GM12878 (cell line): Measurements from ENCODE around the gene PRKAG3. TPM values are rescaled to one million over a fixed set of nuclear protein-coding genes. Genes with fewer than 3 reads are reported as not detected.

Source experiments
- ATAC-seq: fragments of 200-7000 bp; cut with Tn5 transposase; 3 replicates; pipeline ENCODE4 v1.9.1; 2020; ENCODE audit warnings: mild to moderate bottlenecking, moderate library complexity
- BruUV-seq: library from RNA; stranded (reverse); fragments of 400-500 nt; replicated peaks from 2 replicates; lab custom pipeline; 2021; lab: Mats Ljungman, UMichigan
- CTCF ChIA-PET: fragments of 300-600 bp; sonication (Branson Sonifier 250); formaldehyde crosslinking; extraction: SDS; loops from one replicate; lab custom pipeline; 2021; ENCODE audit warnings: inconsistent platforms; lab: Yijun Ruan, JAX
- POLR2A ChIA-PET: fragments of 350-600 bp; formaldehyde crosslinking; extraction: SDS; loops from one replicate; lab custom pipeline; 2021; ENCODE audit warnings: inconsistent platforms; lab: Charles Lee
- RAD21 ChIA-PET: fragments of 300-600 bp; sonication (Branson Sonifier 250); formaldehyde crosslinking; loops from one replicate; lab custom pipeline; 2023; ENCODE audit warnings: antibody characterized with exemption; ENCODE audit not compliant: unreplicated experiment; lab: Charles Lee
- SMC1A ChIA-PET: fragments of 300-600 bp; sonication (Branson Sonifier 250); formaldehyde crosslinking; loops from one replicate; lab custom pipeline; 2023; ENCODE audit not compliant: unreplicated experiment, uncharacterized antibody; lab: Charles Lee
- DNase-seq: peaks from one replicate; pipeline ENCODE4 v3.0.0-alpha.2; 2011; ENCODE audit warnings: low read depth, low spot score
- FAIRE-seq: peaks from 3 replicates; lab custom pipeline; 2011; peaks lifted over from hg19 to GRCh38; lab: Jason Lieb, UNC
- H2AFZ ChIP-seq: 2 replicates; pipeline ENCODE4 v1.6.0; 2011; ENCODE audit warnings: low read depth, low read length, control low read depth; ENCODE audit not compliant: control insufficient read depth
- H3K27ac ChIP-seq: 2 replicates; pipeline ENCODE4 v1.5.1; 2011; ENCODE audit warnings: control low read depth; ENCODE audit not compliant: control insufficient read depth, insufficient read depth
- H3K27me3 ChIP-seq, 2 experiments: replicated peaks in 1 of 2; 2 replicates each; pipeline versions ENCODE4 v1.6.0 to v1.6.1; 2011; ENCODE audit warnings: low read length in 1 of 2; ENCODE audit not compliant: control insufficient read depth in 2 of 2, insufficient read depth in 2 of 2
- H3K36me3 ChIP-seq, 2 experiments: 2 replicates each; pipeline ENCODE4 v1.5.1; 2011; ENCODE audit warnings: low read length in 1 of 2; ENCODE audit not compliant: control insufficient read depth in 2 of 2, insufficient read depth in 2 of 2
- H3K4me1 ChIP-seq: 2 replicates; pipeline ENCODE4 v1.6.1; 2011; ENCODE audit warnings: mild to moderate bottlenecking, low read length, moderate library complexity, mixed read lengths; ENCODE audit not compliant: control insufficient read depth, insufficient read depth
- H3K4me2 ChIP-seq: 2 replicates; pipeline ENCODE4 v1.6.0; 2011; ENCODE audit warnings: control low read depth; ENCODE audit not compliant: control insufficient read depth, insufficient read depth
- H3K4me3 ChIP-seq: fragments of 200-600 bp; sonication (generic); 2 replicates; pipeline ENCODE4 v1.5.1; 2016
- H3K79me2 ChIP-seq: 2 replicates; pipeline ENCODE4 v1.6.0; 2011; ENCODE audit warnings: low read length; ENCODE audit not compliant: control insufficient read depth, insufficient read depth
- H3K9ac ChIP-seq: 2 replicates; pipeline ENCODE4 v1.8.0; 2011; ENCODE audit warnings: low read length, control low read depth, mixed read lengths; ENCODE audit not compliant: control insufficient read depth, insufficient read depth
- H3K9me3 ChIP-seq: replicated peaks from 3 replicates; pipeline ENCODE4 v1.5.1; 2011; ENCODE audit warnings: mild to moderate bottlenecking, low read length; ENCODE audit not compliant: control insufficient read depth, insufficient read depth
- H4K20me1 ChIP-seq: 2 replicates; pipeline ENCODE4 v1.6.0; 2011; ENCODE audit not compliant: control insufficient read depth, insufficient read depth
- ASH2L ChIP-seq: fragments of 300-600, 200-600 bp; sonication (generic); IDR thresholded peaks from 2 replicates; pipeline ENCODE4 v1.6.1; 2017; ENCODE audit warnings: low read depth, mild to moderate bottlenecking, borderline replicate concordance
- CEBPB ChIP-seq, 2 experiments: fragments of 150-350 bp in 1 of 2; IDR thresholded peaks; 2 replicates each; pipeline ENCODE4 v1.6.1; 2012 to 2014; ENCODE audit warnings: low read depth in 2 of 2, low read length in 2 of 2, borderline replicate concordance in 1 of 2, inconsistent platforms in 1 of 2
- FOXK2 ChIP-seq: fragments of 450-650 bp; IDR thresholded peaks from 2 replicates; pipeline ENCODE4 v1.6.1; 2017; ENCODE audit warnings: mild to moderate bottlenecking, moderate library complexity
- JUND ChIP-seq: IDR thresholded peaks from 2 replicates; pipeline ENCODE4 v1.6.1; 2012; ENCODE audit warnings: low read depth, mild to moderate bottlenecking, low read length, improper control_type of control experiment, moderate library complexity
- MTA3 ChIP-seq: IDR thresholded peaks from 2 replicates; pipeline ENCODE4 v1.6.1; 2012; ENCODE audit warnings: low read length, inconsistent platforms, borderline replicate concordance
- MYB ChIP-seq: fragments of 150-350 bp; IDR thresholded peaks from 2 replicates; pipeline ENCODE4 v1.6.1; 2014; ENCODE audit warnings: mild to moderate bottlenecking, low read depth, low read length, borderline replicate concordance
- RELA ChIP-seq: fragments of 450-650 bp; IDR thresholded peaks from 2 replicates; pipeline ENCODE4 v1.8.0; 2014; ENCODE audit warnings: borderline replicate concordance; ENCODE audit not compliant: partially characterized antibody
- REST ChIP-seq: IDR thresholded peaks from 2 replicates; pipeline ENCODE4 v1.6.1; 2012; ENCODE audit warnings: mild to moderate bottlenecking, low read depth, low read length
- SIX5 ChIP-seq: IDR thresholded peaks from 2 replicates; pipeline ENCODE4 v1.6.1; 2011; ENCODE audit warnings: mild to moderate bottlenecking, low read depth, low read length, moderate library complexity; ENCODE audit not compliant: severe bottlenecking
- SREBF2 ChIP-seq: IDR thresholded peaks from 2 replicates; pipeline ENCODE4 v1.6.1; 2012; ENCODE audit warnings: mild to moderate bottlenecking, low read length
- TCF3 ChIP-seq: IDR thresholded peaks from 2 replicates; pipeline ENCODE4 v1.6.1; 2012; ENCODE audit warnings: low read depth, mild to moderate bottlenecking, low read length, borderline replicate concordance; ENCODE audit not compliant: insufficient read depth
- WGBS: methylation state at CpG from one replicate; pipeline ENCODE4 v1.1.6; 2016; ENCODE audit warnings: low lambda C conversion rate; ENCODE audit not compliant: insufficient replicate concordance, insufficient coverage; ENCODE audit errors: missing lambda C conversion rate; 5-methylcytosine and 5-hydroxymethylcytosine counted together
- in situ Hi-C: fragments of 300-500 bp; cut with MboI; formaldehyde crosslinking; loops from 9 replicates; pipeline ENCODE4 v1.14.3; 2018; ENCODE audit warnings: mixed read lengths
- intact Hi-C: fragments of 100-400 bp; cut with micrococcal nuclease; formaldehyde crosslinking; loops from one replicate; pipeline ENCODE4 v1.14.2; 2022; ENCODE audit not compliant: unreplicated experiment
- polyA plus RNA-seq, 11 experiments: library from polyadenylated mRNA; depleted of rRNA in 4 of 11; unstranded in 6 of 11; stranded (reverse) in 5 of 11; fragments of >200 nt; fragmentation: Nextera tagmentation in 4 of 11; fragmentation: Illumina TruSeq in 1 of 11; extraction: Ambion mirVana in 4 of 11; extraction: Trizol in 1 of 11; gene quantifications; 1 replicate in 1 of 11; 2 replicates in 10 of 11; pipeline versions ENCODE4 v1.2.1 to v1.2.3, GENCODE V29; 2011 to 2016; ENCODE audit warnings: inconsistent platforms in 2 of 11, missing spikeins in 2 of 11, low read depth in 1 of 11
- total RNA-seq, 4 experiments: library from RNA; depleted of rRNA in 3 of 4; stranded (reverse); fragments of >200 nt in 3 of 4; fragmentation: Illumina TruSeq in 1 of 4; extraction: Trizol in 1 of 4; gene quantifications; 2 replicates each; pipeline versions ENCODE4 v1.2.1 to v1.2.3, GENCODE V29; 2013 to 2021
- TF ChIP-seq, protein P1 (sequence below): IDR thresholded peaks from 2 replicates; pipeline ENCODE4 v1.6.1; 2011; ENCODE audit warnings: low read depth, low read length, improper control_type of control experiment, borderline replicate concordance

PRKAG3 gene
- total and polyA plus RNA-seq, 10 of the 15 experiments (the other 5 are each of a cell fraction or from before 2014, with no cell fraction given): 0.04 to 0.12 (median 0.06) TPM; not detected in 7

- ChIA-PET CTCF (interaction anchor here (3.5 kb wide), 1 partner anchor 11 kb away, joined by 13 read pairs; no protein-coding TSS in a partner anchor), POLR2A (no interaction called here), RAD21 (interaction anchor here (2.9 kb wide), 1 partner anchor 11 kb away, joined by 10 read pairs; no protein-coding TSS in a partner anchor), SMC1A (no interaction called here)
- Histone ChIP-seq H4K20me1 (no peaks in the 10 kb centered on the region), H3K9ac (no peak overlapping the region), H3K4me3 (no peak overlapping the region), H3K9me3 (no peaks in the 10 kb centered on the region), H2AFZ (no peak overlapping the region), H3K27me3 (peaks cover 8 to 10% of the 10 kb centered on the region in 2 experiments), H3K27ac (no peak overlapping the region), H3K79me2 (no peaks in the 10 kb centered on the region), H3K4me2 (no peak overlapping the region), H3K36me3 (no peaks in the 10 kb centered on the region), H3K4me1 (0 out of 2 replicates have a peak, but pooled peaks cover 6% of the 10 kb centered on the region)
- WGBS: 63% methylated on average over 4 of the region's 4 CpGs
- ATAC-seq: no peak
- TF ChIP-seq FOXK2 (no peak), MYB (no peak), SREBF2 (no peak), REST (no peak), SIX5 (no peak), RELA (no peak), ASH2L (no peak), TCF3 (no peak), JUND (no peak), MTA3 (no peak), CEBPB (IDR thresholded peaks at IDR 0.05; ENCODE audit: borderline replicate concordance in 1 of 2, low read depth in 2 of 2, low read length in 2 of 2) (no peak)
- TF ChIP-seq, protein P1, sequence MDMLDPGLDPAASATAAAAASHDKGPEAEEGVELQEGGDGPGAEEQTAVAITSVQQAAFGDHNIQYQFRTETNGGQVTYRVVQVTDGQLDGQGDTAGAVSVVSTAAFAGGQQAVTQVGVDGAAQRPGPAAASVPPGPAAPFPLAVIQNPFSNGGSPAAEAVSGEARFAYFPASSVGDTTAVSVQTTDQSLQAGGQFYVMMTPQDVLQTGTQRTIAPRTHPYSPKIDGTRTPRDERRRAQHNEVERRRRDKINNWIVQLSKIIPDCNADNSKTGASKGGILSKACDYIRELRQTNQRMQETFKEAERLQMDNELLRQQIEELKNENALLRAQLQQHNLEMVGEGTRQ: no peak
- in situ Hi-C loops (no loop called here), intact Hi-C loops (loop anchor here (5.0 kb wide), 1 partner anchor 37 kb away; no protein-coding TSS in a partner anchor)
- no TSS peak for BruUV-seq
- FAIRE-seq: no peak
- DNase-seq: no peak
These were observed 33.8 kb upstream of the PRKAG3 start for GRCh38 chr2:218865396-218865795.
